Measurements from ENCODE around the gene TRAF1. TPM values are rescaled to one million over a fixed set of nuclear protein-coding genes. Genes with fewer than 3 reads are reported as not detected.

Gene TRAF1
- total and polyA plus RNA-seq, 10 of the 15 experiments (the other 5 are each of a cell fraction or from before 2014, with no cell fraction given): 13.8 to 163 (median 128) TPM

DNA sequence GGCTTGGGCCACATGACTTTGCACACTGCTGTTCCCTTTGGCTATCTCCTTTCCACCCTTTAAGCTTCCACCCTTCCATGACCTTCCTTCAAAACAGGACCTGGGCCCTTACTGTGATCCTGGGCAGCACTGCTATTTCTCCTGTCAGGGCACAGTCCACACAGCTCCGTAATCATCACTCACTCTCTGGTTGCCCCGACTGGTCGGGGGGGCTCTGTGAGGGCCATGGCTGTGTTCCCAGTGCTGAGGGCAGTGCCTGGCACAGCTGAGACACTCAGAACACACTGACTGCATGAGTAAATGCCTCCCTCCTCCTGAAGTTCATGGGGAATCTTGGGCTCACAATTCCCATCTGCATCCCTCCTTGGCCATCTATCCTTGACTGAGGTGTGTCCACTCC, 12.2 kb downstream of the TRAF1 start:
- Histone ChIP-seq H3K27ac (ENCODE audit: control insufficient read depth, insufficient read depth) (no peak overlapping the region), H3K4me1 (ENCODE audit: control insufficient read depth, insufficient read depth, low read length) (peaks cover 7% of the 10 kb centered on the region), H3K27me3 (replicated peaks in 1 of 2; ENCODE audit: control insufficient read depth in 2 of 2, insufficient read depth in 2 of 2, low read length in 1 of 2) (no peaks in the 10 kb centered on the region), H3K9me3 (replicated peaks; ENCODE audit: control insufficient read depth, insufficient read depth, low read length) (peaks cover 2% of the 10 kb centered on the region; the same call in 1 of the 3 replicates), H3K4me2 (ENCODE audit: control insufficient read depth, insufficient read depth) (no peak overlapping the region), H2AFZ (ENCODE audit: control insufficient read depth, low read depth, low read length) (no peak overlapping the region), H3K4me3 (no peak overlapping the region), H3K9ac (ENCODE audit: control insufficient read depth, insufficient read depth, low read length) (no peak overlapping the region), H4K20me1 (ENCODE audit: control insufficient read depth, insufficient read depth) (no peaks in the 10 kb centered on the region), H3K36me3 (ENCODE audit: control insufficient read depth in 2 of 2, insufficient read depth in 2 of 2, low read length in 1 of 2) (peaks cover 52 to 62% of the 10 kb centered on the region in 2 experiments), H3K79me2 (ENCODE audit: control insufficient read depth, insufficient read depth, low read length) (peaks cover 45% of the 10 kb centered on the region)
- RAD21 ChIA-PET (ENCODE audit: unreplicated experiment): no interaction called here
- no TSS peak for BruUV-seq (replicated peaks)
- ATAC-seq (no peak), FAIRE-seq (no peak), DNase-seq (ENCODE audit: low read depth, low spot score) (no peak)
- in situ Hi-C loops (cut with MboI) (no loop called here), intact Hi-C loops (cut with micrococcal nuclease; ENCODE audit: unreplicated experiment) (no loop called here)
- 93% methylated on average over 3 of the region's 3 CpGs for WGBS (ENCODE audit: insufficient coverage, insufficient replicate concordance, low lambda C conversion rate, missing lambda C conversion rate)
- TF ChIP-seq POLR2A (IDR thresholded peaks at IDR 0.05; ENCODE audit: low read depth, low read length): peak; percentile 25; the same call in 1 of the 2 replicates
- TF ChIP-seq, protein P1, sequence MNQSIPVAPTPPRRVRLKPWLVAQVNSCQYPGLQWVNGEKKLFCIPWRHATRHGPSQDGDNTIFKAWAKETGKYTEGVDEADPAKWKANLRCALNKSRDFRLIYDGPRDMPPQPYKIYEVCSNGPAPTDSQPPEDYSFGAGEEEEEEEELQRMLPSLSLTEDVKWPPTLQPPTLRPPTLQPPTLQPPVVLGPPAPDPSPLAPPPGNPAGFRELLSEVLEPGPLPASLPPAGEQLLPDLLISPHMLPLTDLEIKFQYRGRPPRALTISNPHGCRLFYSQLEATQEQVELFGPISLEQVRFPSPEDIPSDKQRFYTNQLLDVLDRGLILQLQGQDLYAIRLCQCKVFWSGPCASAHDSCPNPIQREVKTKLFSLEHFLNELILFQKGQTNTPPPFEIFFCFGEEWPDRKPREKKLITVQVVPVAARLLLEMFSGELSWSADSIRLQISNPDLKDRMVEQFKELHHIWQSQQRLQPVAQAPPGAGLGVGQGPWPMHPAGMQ (IDR thresholded peaks at IDR 0.05; ENCODE audit: borderline replicate concordance): no peak
- SMC1A ChIA-PET (ENCODE audit: uncharacterized antibody, unreplicated experiment): interaction anchor here (26.1 kb wide), 1 partner anchor 21 kb away, joined by 522 read pairs; no protein-coding TSS in a partner anchor
- POLR2A ChIA-PET: interaction anchor here (0.9 to 2.8 kb wide), 2 partner anchors 10 to 11 kb away, joined by 5 to 10 read pairs; no protein-coding TSS in a partner anchor
- CTCF ChIA-PET: no interaction called here

DNA sequence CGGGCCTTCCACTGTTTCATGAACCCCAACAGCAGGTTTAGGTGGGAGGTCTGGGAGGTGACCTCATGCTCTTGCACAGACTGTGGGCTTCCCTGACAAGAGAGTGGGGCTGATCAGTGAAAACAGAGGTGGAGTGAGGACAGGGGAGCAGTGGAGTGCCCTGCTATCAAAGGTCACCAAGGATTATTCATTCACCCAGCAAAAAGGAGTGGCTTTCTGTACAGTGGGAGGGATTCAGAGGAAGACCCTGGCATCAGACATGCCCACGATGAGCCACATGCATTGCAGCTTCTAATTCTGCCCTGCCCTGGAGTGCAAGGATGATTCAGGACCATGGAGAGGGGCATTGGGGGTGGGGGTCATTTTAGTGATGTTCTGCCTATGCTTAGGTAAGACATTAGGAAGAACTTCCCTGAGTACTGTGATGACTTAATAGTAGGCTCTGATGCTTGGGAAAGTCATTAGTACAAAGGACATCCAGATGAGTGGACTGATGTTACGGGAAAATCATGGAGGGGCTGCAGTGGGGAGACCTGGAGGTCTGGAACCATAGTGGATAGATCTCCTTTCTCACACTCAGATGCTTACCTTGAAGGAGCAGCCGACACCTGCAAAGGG, 12.8 kb downstream of the TRAF1 start:
- CTCF ChIA-PET: interaction anchor here (1.0 kb wide), 1 partner anchor 11 kb away, joined by 4 read pairs; no protein-coding TSS in a partner anchor
- DNase-seq (ENCODE audit: low read depth, low spot score): no peak
- RAD21 ChIA-PET (ENCODE audit: unreplicated experiment): no interaction called here
- no peak overlapping the region for H3K4me2 ChIP-seq (ENCODE audit: control insufficient read depth, insufficient read depth)
- H3K79me2 ChIP-seq (ENCODE audit: control insufficient read depth, insufficient read depth, low read length): peaks cover 39% of the 10 kb centered on the region
- WGBS (ENCODE audit: insufficient coverage, insufficient replicate concordance, low lambda C conversion rate, missing lambda C conversion rate): 88% methylated on average over 4 of the region's 4 CpGs
- POLR2A ChIA-PET: interaction anchor here (0.9 kb wide), 1 partner anchor 10 kb away, joined by 5 read pairs; no protein-coding TSS in a partner anchor
- SMC1A ChIA-PET (ENCODE audit: uncharacterized antibody, unreplicated experiment): interaction anchor here (0.9 kb wide), 1 partner anchor 18 kb away, joined by 3 read pairs; no protein-coding TSS in a partner anchor
- H3K9me3 ChIP-seq (replicated peaks; ENCODE audit: control insufficient read depth, insufficient read depth, low read length): peaks cover 2% of the 10 kb centered on the region; the same call in 1 of the 3 replicates
- no peaks in the 10 kb centered on the region for H3K27me3 ChIP-seq (replicated peaks in 1 of 2; ENCODE audit: control insufficient read depth in 2 of 2, insufficient read depth in 2 of 2, low read length in 1 of 2)
- peaks cover 5% of the 10 kb centered on the region for H3K4me1 ChIP-seq (ENCODE audit: control insufficient read depth, insufficient read depth, low read length)
- peaks cover 51 to 68% of the 10 kb centered on the region in 2 experiments for H3K36me3 ChIP-seq (ENCODE audit: control insufficient read depth in 2 of 2, insufficient read depth in 2 of 2, low read length in 1 of 2)
- no peak overlapping the region for H3K27ac ChIP-seq (ENCODE audit: control insufficient read depth, insufficient read depth)
- intact Hi-C loops (cut with micrococcal nuclease; ENCODE audit: unreplicated experiment) (no loop called here), in situ Hi-C loops (cut with MboI) (no loop called here)
- no peaks in the 10 kb centered on the region for H4K20me1 ChIP-seq (ENCODE audit: control insufficient read depth, insufficient read depth)
- no peak overlapping the region for H2AFZ ChIP-seq (ENCODE audit: control insufficient read depth, low read depth, low read length)
- FAIRE-seq: no peak
- no peak for ATAC-seq
- no peak overlapping the region for H3K9ac ChIP-seq (ENCODE audit: control insufficient read depth, insufficient read depth, low read length)
- no TSS peak for BruUV-seq (replicated peaks)
- H3K4me3 ChIP-seq: no peak overlapping the region
- peak; percentile 91 for TF ChIP-seq REST (IDR thresholded peaks at IDR 0.05; ENCODE audit: low read depth, low read length)
- no peak for TF ChIP-seq EZH2 (IDR thresholded peaks at IDR 0.05; ENCODE audit: borderline replicate concordance, control insufficient read depth, low read depth, low read length)
- TF ChIP-seq BCLAF1 (IDR thresholded peaks at IDR 0.05): no peak
